Skin of body (tissue), 2 donors: Measurements from ENCODE around the gene GAS5. TPM values are rescaled to one million over a fixed set of nuclear protein-coding genes. Genes with fewer than 3 reads are reported as not detected.
"Not testable (repeated sequence)": the region's sequence is repeated elsewhere in the genome, so short reads cannot be mapped to it uniquely, and the experiment has no call there.

Source experiments
- DNase-seq: peaks from one replicate; lab custom pipeline; 2025; lab: John Stamatoyannopoulos, UW
- total RNA-seq: library from RNA; depleted of rRNA; stranded (reverse); fragments of >200 nt; gene quantifications from one replicate; pipeline ENCODE4 v1.2.3, GENCODE V29; 2014

GAS5 gene
- total RNA-seq, 1 donor from 2014 or later: 492 TPM

DNA sequence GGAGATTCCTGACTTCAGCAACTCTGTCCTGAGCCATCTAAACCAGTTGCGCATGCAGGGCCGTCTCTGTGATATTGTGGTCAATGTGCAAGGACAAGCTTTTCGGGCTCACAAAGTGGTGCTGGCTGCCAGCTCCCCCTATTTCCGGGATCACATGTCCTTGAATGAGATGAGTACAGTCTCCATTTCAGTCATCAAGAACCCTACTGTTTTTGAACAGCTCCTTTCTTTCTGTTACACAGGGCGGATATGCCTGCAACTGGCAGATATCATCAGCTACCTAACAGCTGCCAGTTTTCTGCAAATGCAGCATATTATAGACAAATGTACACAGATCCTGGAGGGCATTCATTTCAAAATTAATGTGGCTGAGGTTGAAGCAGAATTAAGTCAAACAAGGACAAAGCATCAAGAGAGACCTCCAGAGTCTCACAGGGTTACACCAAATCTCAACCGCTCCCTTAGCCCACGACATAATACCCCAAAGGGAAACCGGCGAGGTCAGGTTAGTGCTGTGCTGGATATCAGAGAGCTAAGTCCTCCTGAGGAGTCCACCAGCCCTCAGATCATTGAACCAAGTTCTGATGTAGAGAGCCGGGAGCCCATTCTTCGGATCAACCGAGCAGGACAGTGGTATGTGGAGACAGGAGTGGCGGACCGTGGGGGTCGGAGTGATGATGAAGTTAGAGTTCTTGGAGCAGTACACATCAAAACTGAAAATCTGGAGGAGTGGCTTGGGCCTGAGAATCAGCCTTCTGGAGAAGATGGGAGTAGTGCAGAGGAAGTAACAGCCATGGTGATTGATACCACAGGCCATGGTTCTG lies 2.7 kb upstream of the GAS5 start:
- DNase-seq: no peak

DNA sequence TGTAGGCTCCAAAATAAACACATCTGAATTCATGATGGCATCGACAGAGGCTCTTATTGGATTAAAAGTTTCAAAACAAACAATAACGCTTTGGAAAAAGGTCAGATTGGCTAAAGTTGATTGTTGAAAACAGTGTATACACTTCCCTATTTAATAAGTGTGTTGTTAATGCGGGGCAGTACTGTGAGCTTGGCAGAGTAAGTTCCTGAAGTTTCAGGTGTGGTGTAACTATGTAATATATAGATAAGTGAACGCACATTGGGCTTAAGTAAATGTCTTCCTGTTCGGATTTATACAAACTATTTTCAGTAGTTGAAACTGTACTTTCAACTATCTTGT lies 1.2 kb upstream of the GAS5 start:
- DNase-seq: no peak

DNA sequence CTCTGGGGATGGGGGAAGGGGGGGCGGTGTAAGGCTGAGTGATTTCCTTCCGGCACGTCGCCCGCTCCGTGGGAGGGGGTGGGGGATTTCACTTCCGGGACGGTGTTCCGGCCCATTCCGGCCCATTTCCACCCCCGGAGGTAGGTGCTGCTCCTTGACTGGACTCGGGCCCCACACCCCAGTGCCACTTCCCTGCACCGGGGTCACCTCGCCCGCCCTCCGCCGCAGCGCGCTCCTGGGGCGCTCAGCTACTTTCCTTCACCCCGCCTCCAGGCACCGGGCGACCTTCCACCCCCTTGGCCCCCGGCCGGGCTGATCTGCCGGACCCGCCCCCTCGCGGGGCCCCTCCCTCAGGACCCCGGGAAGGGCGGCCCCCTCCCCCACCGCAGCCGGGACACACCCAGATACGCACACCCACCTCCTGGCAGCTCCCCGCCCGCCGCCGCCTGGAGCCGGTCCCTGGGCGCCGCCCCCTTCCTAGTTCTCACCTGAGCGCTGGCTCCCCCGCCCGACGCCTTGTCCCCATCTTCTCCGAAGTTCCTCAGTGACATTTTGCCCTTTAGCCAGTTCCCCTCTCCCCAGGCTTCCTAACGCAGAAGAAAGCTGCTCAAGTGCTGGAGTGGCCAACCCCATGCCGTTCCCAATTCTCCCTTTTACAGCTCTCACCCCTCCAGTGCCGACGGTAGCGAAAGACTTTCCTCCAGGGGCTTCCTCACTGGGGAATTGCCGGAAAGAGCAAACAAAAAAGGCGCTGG lies 654 bp upstream of the GAS5 start, which contains the start of gene ZBTB37:
Gene ZBTB37 (plus strand): TSS at position 115 of the 755 bp plus-strand sequence. CDS start 1,846 bp downstream, outside the sequence.
- peak; percentile 84 for DNase-seq

DNA sequence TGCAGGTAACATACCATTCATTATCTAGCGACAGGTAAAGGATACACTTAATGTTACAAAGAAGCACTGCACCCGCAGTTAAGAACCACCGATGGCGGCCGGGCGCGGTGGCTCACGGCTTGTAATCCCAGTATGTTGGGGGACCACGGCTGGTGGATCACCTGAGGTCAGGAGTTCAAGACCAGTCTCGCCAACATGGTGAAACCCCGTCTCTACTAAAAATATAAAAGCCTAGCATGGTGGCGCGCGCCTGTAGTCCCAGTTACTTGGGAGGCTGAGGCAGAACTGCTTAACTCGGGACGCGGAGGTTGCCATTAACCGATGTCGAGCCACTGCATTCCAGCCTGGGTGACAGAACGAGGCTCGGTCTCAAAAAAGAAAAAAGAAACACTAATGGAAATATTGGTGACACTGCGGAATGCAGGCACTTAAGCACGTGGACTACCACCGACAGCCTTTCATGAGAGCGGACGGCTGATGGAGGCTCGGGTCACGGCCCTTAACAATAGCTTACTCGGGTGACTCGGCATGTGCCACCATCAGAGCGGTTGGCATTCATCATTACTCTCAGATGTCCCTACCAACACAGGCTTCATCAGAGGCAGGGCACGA lies 542 bp downstream of the GAS5 start:
- no peak for DNase-seq

DNA sequence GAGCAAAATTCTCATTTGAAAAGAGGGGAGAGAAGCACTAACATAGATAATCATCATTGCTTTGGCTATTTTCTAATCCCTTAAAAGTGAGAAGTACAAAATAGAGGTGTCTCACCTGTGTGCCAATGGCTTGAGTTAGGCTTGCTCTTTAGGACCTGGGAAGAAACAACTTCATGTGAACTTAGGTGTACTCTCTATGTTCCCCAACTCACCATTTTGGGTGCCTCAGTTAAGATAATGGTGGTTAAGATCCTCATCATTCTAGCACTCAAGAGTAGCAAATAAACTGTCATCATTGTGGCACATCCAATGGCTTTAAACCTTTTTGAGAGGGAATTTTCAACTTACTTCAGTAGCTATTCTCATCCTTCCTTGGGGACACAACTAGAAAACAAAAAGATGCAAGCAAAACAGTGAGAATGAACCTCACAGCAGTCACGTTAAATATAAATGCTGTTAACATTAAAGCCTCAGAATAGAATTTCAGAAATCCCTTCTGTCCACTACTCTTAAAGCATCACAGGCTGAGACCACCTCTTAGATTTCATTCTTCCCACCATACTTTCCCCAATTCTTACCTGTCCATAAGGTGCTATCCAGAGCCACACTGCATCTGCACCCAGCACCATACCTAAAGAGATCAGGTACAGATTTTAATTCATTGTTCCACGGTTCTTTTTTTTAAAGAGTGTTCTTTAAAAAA lies 1.2 kb downstream of the GAS5 start:
- no peak for DNase-seq

DNA sequence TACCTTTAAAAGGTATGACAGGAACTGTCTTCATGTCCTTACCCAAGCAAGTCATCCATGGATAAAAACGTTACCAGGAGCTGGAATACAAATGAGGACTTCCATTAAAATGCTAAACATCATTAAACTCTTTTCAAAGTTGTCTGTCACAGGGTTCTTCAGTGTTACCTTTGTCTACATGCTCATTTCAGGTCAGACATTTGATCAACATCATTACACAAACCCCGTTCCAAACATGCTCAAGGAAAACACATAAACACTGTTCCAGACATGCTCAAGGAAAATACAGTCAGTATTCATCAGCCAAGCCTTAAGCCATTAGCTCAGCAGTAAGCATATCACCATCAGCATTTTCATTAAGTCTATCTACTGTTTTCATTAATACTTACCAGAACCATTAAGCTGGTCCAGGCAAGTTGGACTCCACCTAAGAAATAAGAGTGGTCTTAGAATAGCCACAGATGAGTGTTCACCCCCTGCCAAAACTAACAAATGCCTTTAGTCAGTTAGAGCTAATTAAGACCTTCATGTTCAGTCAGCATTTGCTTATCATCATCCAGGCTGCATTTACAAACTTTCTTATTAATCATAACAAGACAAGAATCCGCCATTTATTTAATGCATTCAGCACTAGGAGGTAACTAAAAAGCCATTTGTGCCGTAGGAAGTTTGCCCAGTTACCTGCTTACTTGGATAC lies 2.2 kb downstream of the GAS5 start:
- no peak for DNase-seq

DNA sequence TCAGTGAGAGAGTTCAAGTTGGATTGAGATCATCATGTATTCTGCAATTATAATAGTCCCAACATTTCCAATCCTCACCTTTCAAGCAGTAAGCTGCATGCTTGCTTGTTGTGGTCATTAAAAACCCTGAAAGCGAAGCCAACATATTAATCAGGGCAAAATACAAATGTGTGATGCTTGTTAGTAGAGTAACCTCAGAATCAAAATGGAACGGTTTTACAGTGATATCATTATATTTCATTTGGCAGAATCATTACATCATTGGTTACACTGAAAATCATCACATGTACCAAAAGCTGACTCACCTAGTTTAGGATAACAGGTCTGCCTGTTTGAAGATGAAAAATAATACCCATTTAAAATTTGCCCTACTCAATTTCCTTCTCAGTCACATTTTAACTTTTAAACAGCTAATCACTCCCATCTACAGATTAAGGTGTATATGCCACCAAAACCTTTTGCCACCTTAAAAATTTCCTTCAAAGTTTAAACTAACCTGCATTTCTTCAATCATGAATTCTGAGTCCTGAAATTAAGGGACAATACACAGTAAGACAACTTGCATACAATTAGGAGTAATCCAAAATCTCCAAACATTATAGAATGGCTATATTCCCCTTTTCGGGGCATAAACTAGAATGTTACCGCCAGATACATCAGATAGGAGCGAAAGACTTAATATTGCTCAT lies 3.5 kb downstream of the GAS5 start:
- DNase-seq: no peak

DNA sequence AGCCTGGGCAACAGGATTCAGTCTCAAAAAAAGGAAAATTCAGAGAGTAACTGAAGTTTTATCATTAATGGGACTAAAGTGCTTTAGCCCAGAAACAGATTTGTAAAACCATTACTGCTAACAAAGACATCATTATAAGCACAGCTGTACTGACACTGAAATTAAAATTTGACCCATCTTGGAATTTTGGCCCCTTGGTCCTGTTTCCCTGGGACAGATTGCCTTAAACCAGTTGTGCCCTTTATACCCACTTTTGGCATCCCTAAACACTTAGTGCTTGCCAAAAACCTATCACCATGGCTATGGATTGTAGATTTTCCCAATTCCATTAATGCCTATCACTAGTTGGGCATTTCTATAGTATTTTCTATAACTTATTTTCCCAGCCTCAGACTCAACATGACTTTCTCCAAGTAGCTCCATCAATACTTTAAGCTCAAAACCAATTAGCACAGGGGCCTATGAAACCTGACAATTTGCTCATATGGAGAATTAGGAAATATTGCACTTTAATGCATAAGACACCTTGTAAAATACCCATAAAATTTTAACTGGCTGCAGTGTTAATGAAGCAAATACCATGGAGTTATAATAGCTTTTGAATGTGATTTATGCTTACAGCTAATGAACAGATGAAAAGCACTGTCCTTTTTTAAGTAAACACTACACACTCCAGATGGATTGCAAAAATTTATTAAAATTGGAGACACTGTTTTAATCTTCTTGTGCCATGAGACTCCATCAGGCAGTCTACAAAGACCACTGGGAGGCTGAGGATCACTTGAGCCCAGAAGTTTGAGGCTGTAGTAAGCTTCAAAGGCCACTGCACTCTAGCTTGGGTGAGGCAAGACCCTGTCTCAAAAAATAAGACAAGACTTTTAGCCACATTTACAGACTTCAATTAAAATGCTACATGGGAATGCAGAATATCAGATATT lies 4.3 kb downstream of the GAS5 start:
- no peak for DNase-seq

DNA sequence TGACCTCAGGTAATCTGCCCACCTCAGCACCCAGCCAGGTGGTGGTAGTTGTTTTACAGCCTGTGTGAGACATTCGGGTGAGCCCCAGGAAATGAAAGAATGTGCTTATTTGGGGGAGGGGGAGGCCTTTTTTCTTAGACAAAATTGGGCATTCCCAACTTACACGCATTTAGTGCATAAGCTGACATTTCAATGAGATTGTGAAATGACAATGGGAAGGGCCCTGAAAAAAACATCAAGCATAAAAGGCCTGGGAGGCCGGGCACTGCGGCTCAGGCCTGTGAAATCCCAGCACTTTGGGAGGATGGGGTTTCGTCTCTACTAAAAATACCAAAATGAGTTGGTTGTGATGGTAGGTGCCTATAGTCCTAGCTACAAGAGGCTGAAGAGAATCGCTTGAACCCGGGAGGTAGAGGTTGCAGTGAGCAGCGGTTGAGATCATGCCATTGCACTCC lies 5.0 kb downstream of the GAS5 start:
- no peak for DNase-seq

DNA sequence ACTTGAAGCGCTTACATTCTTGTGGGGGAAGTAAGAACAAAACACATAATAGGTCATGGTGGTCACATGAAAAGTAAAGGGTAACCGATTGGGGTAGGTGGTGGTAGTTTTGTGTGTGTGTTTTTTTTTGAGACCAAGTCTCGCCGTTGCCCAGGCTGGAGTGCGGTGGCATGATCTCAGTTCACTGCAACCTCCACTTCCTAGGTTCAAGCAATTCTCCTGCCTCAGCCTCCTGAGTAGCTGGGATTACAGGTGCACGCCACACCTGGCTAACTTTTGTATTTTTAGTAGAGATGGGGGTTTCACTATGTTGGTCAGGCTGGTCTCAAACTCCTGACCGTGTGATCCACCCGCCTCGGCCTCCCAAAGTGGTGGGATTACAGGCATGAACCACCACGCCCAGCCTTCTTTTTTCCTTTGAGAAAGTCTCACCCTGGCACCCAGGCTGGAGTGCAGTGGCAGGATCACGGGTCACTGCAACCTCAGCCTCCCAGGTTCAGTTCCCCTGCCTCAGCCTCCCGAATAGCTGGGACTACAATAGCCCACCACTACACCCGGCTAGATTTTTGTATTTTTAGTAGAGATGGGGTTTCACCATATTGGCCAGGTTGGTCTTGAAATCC lies 5.5 kb downstream of the GAS5 start:
- not testable (repeated sequence) for DNase-seq

DNA sequence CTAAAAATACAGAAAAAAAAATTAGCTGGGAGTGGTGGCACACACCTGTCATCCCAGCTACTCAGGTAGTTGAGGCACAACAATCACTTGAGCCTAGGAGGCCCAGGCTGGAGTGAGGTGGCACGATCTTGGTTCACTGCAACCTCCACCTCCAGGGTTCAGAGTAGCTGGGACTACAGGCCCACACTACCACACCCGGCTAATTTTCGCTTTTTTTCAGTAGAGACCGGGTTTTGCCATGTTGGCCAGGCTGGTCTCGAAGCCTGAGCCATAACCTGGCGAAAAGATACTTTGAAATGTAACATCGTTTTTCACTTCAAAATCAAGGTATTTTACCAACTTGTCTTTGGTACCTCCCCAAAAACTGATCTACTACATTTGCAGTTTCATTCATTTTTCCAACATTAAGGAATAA lies 6.1 kb downstream of the GAS5 start:
- DNase-seq: no peak

DNA sequence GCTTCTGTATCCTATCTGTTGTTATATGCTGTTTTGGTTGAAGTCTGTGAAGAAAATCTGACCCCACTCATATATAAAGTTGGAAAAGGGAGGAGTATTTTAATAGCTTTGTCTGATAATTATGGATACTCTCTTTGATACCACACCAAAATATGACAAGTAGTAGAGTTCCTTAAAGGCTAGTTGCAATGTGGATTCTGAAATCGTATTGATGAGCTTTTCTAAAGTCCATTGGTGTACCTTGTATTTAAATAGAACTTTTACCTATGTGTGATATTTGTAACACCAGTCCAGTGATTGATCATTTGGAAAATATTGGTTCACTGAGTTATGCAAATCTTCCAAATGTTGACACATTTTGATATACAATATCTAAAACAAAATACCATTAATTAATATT lies 7.7 kb downstream of the GAS5 start:
- no peak for DNase-seq

DNA sequence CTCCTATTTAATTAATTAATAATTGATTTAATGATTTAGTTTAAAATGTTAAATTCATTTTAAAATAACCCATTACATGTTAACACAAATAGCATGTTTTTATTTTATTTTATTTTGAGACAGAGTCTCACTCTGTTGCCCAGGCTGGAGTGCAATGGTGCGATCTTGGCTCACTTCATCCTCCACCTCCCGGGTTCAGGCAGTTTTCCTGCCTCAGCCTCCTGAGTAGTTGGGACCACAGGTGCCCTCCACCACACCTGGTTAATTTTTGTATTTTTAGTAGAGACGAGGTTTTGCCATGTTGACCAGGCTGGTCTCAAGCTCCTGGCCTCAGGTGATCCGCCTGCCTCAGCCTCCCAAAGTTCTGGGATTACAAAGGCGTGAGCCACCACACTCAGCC lies 8.2 kb downstream of the GAS5 start:
- not testable (repeated sequence) for DNase-seq

DNA sequence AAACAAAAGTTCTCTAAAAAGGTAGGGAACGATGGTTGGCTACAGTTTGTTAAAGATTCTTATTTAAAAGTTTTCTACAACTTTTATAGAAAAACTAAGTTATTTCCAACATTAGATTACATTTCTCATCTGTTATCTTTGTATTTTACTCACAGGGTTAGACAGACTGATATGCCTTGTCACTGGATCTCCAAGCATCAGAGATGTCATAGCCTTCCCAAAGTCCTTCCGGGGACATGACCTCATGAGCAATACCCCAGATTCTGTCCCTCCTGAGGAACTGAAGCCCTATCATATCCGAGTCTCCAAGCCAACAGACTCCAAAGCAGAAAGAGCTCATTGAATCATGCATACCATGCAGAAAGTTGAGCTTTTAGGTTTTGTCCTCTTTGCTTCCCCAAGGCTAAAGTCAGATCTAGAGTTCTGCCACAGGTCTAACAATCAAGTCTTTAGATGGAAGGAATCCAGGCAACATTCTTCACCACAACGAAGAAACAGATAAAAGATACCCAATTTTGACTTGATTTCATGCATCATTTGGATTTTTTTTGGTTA lies 10.3 kb downstream of the GAS5 start:
- no peak for DNase-seq

DNA sequence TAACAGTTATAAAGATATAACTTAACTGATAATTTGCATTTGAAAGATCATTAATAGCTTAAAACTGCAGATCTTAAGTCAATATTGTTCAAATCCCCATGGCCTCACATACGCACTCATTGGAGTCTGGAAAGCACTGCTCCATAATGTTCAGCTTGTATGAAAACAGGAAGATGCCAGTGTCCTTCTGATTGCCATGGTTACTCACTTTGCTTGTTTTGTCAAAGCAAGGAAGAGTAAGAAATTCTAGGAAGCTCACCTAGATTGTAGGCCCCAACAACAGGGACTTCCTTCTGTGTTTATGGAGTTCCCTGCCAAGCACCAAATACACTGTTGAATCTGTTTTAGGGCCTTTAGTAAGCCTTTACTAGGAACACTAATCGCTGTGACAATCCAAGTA lies 10.9 kb downstream of the GAS5 start:
- DNase-seq: no peak

DNA sequence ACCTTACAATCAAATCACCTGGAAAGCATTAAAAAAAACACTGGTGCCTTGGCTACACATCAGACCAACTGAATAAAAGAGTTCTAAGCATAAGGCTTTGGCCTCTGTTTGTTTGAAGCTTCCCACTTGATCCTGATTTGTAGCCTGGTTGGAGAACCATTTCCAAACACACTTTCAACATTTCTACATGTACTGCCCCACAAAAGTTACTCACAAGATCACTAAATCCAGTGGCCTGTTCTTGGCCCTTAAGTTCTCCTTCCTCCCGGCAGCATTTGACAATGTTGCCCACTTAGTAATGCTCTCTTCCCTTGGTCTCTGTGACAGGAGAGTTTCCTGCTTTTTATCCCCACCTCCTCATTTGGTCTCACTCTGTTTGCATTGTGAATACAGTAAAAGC lies 11.8 kb downstream of the GAS5 start:
- DNase-seq: no peak

DNA sequence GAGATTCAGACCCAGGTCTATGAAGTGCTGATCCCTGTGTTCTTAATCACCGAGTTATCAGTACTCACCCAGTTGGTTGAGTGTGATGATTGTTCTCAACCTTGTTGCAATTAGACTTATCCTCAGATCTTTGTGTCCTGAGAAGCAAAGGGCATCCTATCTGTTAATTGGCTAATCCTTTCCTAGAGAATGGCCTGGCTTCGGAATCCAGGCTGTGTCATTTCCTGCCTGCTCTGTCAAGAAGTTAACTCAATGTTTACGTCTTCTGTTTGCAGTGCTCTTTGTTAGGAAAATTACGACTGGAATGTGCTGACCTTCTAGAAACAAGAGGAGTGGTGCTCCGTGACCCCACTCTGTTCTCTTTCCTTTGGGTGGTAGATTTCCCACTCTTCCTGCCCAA lies 14.7 kb downstream of the GAS5 start:
- DNase-seq: peak; percentile 20

DNA sequence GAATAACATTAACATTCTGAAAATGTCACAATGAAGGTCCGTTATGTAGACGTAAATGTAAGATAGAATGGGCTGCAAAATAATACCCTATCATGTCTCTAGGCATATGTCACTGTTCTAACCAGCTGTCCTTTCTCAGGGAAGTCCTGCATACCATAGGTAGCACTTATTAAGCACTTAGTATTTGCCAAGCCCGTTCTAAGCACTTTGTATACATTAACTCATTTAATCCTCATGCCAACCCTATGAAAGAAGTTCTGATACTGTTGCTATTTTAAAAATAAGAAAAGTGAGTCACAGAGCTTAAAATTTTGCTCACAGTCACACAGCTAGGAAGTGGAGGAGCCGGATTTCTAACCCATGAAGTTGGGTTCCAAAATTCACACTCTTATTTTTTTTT lies 15.7 kb downstream of the GAS5 start:
- DNase-seq: no peak

DNA sequence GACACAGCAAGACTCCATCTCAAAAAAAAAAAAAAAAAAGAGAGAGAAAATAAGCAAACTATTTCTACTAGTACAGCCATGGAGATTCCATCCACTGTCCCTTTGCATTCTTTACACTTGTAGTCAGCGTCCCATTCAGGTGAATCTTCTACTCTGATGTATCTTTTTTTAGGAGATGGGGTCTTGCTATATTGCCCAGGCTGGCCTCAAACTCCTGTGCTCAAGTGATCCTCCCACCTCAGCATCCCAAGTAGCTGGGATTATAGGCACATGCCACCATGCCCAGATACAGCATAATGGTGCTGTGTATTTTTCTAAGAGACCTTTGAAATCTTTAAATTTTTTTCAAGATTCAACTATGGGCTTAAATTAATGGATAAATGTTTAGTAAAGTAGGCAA lies 35.0 kb downstream of the GAS5 start:
- no peak for DNase-seq
